ENCODE measurements around the gene BGLAP.

GRCh38 chr1:156230473-156230837, 11.5 kb upstream of the BGLAP start:
- TF ChIP-seq EZH2 (IDR thresholded peaks at IDR 0.05; ENCODE audit: insufficient read depth, poor library complexity, severe bottlenecking), result no peak
- no peak for TF ChIP-seq EZH2phosphoT487 (IDR thresholded peaks at IDR 0.05; ENCODE audit: insufficient read depth, low read depth)
